ENCODE data around the gene LETM1.

LETM1 gene

DNA sequence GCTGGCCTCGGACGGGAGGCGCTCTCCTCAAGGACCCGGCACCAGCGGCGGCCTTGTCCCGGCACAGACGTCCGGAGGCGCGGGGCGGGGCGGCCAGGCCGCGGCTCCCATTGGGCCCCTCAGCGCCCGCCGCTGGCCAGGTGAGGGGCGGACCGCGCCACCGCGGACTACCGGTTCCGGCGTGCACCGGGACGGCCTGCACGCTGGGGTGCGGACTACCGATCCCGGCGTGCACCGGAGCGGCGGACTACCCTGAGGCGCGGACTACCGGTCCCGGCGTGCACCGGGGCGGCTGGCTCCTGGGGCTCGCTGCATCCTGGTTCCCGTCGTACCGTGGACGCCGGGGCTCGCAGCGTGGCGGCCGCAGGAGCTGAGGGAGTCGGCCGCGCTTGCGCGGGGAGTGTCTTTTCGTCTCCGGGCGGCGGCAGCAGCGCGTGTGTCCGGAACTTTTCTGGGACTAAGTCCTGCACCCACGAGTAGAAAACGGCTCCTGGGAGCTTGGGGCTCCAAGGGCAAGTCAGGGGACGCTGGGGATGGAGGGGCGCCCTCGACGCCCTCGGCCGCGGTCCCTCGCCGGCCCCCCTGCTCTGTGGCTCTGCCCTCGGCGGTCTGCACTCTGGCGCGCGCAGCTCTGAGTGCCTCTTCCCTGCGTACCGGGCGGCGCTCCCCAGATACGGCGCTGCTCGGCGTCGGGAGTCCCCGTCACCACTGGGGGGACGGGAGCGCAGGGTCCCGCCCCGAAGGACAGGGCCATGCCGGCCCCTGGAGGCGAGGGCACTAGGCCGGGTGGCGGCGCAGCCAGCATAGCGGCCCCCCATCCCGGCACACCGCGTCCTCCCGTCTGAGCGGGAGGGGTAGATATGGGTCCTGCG is at the start of gene LETM1:
TSS of gene LETM1 (minus strand) at position 86 of the 872 bp plus-strand sequence. CDS start 206 bp downstream, outside the sequence.
- DNase-seq (ENCODE audit: low spot score): peak; percentile 92

DNA sequence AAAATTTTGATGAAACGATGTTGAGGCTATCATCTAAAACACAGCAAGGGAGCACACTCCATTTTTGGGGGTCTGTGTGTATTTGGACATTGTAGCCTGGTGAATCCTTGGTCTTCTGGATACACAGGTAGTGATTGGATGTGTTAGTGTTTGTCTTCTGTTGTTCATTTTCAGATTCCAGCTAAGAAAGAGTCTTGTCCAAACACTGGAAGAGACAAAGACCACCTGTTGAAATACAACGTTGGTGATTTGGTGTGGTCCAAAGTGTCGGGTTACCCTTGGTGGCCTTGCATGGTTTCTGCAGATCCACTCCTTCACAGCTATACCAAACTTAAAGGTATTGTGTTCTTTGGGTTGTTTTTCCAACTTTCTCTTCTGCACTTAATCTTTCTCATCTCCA is 48.1 kb upstream of the LETM1 start:
- DNase-seq (ENCODE audit: low spot score): no peak

DNA sequence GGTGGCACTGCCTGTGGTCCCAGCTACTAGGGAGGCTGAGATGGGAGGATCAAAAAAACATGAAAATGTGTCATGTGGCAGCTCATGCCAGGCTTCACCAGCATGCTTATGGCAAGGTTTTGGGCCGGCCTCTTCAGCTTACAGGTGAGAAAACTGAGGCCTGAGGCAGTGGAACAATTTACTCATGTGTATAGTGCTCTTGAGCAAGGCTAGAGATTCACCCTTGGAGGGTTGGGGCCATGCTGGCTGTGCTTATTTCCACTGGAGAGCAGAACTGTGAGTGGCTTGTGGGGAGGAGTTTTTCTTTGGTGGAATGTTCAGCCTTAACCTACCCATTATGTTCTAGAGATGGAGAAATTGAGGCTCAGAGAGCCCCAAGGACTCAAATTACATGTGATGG is 47.1 kb upstream of the LETM1 start:
- DNase-seq (ENCODE audit: low spot score): no peak

DNA sequence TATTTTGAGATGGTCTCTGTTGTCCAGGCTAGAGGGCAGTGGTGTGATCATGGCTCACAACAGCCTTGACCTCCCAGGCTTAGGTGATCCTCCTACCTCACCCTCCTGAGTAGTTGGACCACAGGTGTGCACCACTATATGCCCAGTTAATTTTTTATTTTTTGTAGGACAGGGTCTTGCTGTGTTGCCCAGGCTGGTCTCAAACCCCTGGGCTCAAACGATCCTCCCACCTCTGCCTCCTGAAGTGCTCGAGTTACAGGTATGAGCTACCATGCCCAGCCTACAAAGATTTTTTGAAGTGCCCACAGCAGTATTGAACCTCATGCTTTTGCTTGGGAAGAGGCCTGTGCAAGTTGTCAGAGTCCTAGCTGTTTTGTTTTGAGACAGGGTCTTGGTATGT is 46.3 kb upstream of the LETM1 start:
- no peak for DNase-seq (ENCODE audit: low spot score)

DNA sequence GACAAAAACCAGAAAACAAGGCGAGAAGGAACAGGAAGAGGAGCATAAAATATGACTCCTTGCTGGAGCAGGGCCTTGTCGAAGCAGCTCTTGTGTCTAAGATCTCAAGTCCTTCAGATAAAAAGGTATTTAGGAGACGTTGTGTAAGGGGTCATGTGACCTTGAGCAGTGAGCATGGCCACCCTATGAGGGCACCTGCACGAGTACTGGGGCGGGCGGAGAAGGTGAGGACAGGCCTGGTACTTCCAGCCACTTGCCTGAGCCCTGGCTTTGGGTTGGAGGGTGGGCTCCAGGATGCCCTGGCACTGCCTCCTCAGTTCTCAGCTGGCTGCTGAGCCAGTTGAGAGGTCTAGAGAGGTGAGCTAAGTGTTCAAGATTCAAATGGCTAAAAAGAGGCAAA is 45.2 kb upstream of the LETM1 start:
- DNase-seq (ENCODE audit: low spot score): no peak

DNA sequence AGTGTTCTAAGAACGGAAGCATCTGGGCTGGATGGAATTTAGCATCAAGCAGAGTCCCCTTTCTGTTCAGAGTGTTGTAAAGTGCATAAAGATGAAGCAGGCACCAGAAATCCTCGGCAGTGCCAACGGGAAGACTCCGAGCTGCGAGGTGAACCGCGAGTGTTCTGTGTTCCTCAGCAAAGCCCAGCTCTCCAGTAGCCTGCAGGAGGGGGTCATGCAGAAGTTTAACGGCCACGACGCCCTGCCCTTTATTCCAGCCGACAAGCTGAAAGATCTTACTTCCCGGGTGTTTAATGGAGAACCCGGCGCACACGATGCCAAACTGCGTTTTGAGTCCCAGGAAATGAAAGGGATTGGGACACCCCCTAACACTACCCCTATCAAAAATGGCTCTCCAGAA is 44.7 kb upstream of the LETM1 start:
- no peak for DNase-seq (ENCODE audit: low spot score)

DNA sequence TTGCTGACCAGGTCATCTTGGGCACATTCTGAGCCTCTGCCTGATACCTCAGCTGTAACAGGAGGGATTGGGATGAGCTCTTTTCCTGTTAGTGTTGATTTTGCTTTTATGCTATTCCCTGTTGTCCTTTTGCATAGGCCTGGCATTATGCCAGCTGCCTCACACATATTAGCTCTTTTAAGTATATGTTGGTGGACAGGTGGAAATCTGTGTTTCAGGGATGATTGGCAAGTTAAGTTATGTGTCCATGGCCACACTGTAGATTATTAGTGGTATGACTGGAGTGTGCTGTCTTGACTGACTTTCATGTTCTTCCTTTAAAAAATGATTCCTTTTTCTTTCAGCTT is 44.1 kb upstream of the LETM1 start:
- no peak for DNase-seq (ENCODE audit: low spot score)

DNA sequence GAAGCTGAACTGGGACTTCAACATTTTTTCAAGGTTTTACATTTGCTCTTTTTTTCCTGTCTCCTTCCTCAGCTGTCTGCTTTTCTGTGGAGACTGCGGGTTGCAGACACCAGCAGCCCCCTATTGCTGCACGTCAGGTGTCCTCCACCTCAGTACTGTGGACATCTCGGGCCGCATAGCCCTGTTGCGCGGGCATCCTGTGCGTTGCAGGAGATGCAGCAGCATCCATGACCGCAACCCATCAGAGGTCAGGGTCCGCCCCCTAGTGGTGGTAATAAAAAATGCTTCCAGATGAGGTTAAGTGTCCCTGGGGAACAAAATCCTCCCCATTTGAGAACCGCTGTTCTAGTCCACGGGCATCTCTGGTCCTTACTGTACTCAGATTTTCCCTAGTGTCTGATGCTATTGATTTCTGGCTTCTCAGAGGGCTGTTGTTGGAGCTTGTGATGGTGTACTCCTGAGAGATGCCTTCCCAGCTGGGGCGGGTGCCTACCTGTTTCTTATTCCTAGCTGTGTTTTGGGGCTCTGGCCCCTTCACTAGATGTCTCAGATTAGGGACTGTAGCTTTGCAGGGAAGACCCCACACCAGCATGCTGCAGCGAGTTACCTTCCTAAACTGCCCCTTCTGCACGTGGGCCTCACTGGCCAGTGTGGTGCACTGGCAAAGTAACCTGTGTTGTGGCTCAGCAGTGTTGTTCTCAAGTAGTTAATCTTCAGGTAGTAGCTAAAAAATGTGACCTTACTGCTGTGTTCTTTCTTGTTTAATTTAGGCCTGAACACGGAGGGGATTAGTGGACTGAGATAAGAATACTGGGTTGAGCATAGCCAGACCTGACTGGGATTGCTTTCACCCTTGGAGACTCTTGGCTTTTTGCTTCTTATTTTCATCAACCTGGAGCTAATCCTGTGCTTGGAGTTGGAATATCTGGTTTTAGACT is 43.5 kb upstream of the LETM1 start:
- peak; percentile 81 for DNase-seq (ENCODE audit: low spot score)

DNA sequence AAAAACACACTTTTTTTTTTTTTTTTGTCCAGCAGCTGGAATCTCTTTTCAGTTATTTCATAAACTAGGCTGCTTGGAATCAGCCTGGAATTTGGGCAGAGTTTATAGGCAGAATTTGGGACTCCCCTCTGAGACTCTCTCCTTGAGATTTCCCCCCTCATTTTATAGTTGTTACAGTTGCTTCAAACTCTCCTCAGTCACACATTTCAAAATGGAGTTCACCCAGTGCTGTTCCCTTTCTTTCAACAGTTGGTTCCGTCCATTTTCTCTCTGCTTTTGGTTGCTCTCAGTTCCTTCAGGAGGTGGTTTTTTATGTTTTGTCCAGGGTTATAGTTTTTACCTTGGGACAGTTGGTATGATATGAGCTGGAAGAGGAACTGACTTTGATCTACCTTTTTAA is 42.7 kb upstream of the LETM1 start:
- DNase-seq (ENCODE audit: low spot score): no peak

DNA sequence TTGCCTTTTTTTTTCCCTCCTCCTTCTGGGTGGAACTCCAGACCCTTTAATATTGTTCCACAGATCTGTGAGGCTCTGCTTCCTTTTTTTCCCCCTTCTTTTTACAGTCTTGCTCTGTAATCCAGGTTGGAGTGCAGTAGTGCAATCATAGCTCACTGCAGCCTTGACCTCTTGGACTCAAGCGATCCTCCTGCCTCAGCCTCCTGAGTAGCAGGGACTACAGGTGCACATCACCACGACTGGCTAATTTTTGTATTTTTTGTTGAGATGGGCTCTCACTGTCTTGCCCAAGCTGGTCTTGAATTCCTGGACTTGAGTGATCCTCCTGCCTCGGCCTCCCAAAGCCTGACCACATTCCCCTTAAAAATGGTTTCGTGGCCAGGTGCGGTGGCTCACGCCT is 42.1 kb upstream of the LETM1 start:
- no peak for DNase-seq (ENCODE audit: low spot score)

DNA sequence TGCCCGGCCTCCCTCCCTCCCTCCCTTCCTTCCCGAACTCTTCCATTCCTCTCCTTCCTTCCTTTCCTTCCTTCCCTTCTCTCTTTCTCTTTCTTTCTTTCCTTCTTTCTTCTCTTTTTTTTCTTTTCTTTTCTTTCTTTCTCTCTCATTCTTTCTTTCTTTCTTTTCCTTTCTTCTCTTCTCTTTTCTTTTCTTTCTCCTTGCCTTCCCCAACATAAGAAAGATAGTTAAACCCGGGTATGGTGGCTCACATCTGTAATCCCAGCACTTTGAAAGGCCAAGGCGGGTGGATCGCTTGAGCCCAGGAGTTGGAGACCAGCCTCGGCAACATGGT is 40.7 kb upstream of the LETM1 start:
- DNase-seq (ENCODE audit: low spot score): no peak

DNA sequence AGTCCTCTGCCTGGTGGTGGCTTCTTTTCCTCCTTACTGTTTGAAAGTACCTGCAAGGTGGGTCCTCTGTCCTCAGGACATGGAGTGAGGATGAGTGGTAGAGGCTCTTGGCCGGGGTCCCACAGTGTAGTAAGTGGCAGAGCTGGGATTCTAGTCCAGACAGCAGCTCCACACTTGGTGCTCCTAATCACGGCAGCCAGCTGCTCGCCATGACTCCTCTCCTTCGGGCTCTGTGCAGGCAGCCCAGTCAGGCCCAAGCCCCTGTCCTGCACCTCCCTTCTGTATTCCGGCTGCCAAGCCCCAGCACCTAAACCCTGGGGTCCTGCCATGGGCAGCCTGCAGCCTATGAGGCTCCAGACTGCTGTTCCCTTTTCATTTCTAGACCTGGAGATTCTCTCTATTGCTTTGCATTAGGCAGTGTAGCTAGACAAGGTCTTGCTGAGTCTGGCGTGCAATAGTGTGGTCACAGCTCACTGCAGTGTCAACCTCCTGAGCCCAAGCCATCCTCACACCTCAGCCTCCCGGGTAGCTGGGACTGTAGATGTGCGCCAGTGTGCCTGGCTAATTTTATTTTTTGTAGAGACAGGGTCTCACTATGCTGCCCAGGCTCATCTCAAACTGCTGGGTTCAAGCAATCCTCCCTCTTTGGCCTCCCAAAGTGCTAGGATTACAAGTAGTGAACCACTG is 40.2 kb upstream of the LETM1 start:
- no peak for DNase-seq (ENCODE audit: low spot score)

DNA sequence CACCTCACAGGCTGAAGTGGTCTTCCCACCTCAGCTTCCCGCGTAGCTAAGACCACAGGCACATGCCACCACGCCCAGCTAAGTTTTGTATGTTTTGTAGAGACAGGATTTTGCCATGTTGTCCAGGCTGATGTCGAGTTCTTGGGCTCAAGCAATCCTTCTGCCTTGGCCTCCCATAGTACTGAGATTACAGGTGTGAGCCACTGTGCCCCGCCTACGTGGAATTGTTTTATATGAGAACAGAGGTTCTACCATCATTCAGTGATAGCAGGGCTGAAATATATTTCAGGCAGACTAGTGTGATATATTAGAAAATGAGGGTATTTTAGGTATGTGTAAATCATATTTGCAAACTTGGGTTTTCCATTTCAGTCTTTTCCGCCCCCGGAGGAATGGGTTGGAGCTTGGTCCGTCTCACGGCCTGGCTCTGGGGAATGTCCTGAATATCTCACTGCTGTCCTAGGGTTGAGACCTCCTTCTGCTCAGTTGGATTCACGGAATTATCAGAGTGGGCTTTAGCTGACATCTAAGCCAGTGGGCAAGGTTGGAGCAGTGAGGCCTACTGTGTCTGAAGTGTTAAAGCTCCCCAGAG is 35.1 kb upstream of the LETM1 start:
- DNase-seq (ENCODE audit: low spot score): no peak

DNA sequence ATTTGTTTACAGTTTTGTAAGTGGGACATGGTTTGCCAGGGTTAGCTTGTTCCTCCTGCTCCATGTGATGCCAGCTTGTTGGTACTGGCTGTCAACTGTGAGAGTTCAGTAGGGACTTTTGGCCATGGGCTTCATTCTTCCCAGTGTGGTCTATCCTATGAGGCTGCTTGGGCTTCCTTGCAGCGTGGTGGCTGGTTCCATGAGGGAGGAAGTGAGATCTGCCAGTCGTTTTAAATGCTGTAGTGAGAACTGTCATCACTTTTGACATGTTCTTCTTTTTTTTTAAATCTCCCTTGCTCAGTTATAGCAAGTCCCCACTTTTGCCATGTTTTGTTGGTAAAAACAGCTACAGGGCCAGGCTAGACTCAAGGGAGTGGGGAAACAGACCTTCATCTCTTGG is 31.1 kb upstream of the LETM1 start:
- no peak for DNase-seq (ENCODE audit: low spot score)

DNA sequence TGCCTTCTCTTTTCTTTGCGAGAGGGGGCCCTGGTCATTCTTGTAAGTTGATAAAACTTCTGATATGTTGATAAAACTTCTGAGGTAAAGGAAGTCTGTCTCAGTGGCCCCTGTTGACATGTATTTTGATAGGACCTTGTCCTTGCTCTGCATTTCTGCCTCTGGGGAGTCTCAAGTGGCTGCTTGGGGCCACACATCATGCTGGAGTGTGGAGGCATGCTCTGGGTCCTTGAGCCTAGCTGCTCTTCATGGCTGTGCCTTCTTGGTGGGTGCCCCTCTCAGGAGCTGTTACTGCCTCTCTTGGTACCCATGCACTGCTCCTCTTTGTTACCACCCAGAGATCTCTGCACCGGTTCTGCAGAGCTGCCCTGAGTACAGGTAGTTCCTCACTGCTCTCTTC is 29.5 kb upstream of the LETM1 start:
- DNase-seq (ENCODE audit: low spot score): no peak

DNA sequence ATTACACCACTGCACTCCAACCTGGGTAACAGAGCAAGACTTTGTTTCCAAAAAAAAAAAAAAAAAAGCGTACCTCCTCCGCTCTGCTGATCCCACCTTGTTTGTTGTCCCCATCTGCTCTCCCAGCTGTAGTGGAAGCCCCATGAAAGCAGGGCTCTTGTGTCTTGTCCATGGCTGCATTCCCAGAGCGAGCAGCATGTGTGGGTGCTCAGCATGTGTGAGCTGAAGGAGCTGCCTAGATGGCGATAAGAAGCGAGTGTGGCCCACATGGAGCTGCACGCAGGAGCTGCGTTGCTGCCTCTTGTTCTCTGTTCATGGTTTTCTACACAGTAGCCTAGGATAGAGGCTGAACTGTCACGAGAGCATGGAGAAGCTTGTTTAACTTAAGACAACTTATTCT is 27.6 kb upstream of the LETM1 start:
- DNase-seq (ENCODE audit: low spot score): no peak

DNA sequence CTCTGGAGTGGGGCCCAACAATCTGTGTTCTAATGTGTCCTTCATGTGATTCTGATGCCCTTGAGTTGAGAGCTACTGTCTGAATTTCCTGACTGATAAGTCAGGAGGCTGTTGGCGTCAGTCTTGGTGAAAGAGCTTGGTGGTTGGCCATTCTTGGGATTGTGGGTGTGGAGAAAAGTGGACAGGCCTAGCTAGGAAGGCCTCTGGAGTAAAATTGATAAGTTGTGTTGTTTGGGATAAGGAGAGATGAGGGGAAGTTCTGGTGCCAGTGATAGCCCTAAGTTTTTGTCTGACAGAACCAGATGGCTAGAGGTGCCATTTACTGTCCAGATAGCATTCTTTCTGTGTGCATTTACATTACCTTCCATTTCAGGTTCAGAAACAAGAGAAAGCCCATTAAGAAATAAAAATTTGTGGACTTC is 26.9 kb upstream of the LETM1 start:
- DNase-seq (ENCODE audit: low spot score): no peak

DNA sequence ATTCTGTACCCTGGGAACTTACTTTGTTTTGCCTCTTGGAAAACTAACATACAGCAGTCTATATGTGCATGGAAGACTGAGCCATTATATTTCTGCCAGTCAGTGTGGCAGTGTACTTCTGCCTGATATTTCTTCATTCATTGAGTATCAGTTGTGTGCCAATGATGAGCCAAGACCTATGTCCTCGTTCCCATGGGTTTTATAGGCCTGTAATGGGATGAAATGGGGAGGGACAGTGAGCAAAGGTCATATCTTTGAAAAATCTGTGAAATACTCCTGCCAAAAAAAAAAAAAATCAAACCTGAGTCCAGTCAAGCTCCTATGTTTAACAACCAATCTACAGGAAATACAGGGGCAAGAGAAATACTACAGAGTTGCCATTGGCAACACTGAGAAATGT is 24.4 kb upstream of the LETM1 start:
- DNase-seq (ENCODE audit: low spot score): no peak

DNA sequence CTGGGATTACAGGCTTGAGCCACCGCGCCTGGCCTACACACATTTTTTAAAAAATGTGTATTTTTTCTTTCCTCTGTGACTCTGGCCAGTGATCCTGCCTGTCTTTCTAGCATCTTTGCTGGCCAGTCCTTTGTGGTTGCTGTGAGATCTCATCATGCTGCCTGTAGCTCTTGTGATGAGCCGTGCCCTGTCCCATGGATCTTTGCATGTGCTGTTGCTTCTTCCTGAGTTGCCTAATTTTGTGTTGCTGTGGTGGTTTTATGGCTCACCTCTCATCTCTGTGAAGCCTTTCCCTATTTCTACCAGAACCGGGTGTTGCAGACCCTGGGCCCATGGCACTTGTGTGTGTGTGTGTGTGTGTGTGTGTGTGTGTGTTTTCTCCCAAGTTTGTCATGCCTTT is 23.5 kb upstream of the LETM1 start:
- DNase-seq (ENCODE audit: low spot score): no peak

DNA sequence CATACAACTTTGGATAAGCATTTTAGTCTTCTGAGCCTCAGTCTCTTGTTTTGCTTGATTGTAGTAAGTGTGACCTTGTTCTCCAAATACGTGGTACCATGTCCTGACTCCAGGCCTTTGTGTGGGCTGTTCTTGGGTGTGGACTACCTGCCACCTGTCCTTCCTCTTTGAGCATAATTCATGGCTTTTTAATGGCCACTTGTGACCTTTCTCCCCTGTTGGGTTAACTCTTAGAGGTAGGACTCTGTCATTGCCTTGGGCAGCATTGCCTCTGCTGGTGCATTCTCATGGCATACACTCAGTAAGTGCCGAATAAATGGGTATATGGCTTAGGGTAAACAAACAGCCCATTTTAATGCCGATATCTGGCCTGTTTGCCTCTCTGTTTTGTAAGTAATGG is 18.2 kb upstream of the LETM1 start:
- DNase-seq (ENCODE audit: low spot score): no peak

DNA sequence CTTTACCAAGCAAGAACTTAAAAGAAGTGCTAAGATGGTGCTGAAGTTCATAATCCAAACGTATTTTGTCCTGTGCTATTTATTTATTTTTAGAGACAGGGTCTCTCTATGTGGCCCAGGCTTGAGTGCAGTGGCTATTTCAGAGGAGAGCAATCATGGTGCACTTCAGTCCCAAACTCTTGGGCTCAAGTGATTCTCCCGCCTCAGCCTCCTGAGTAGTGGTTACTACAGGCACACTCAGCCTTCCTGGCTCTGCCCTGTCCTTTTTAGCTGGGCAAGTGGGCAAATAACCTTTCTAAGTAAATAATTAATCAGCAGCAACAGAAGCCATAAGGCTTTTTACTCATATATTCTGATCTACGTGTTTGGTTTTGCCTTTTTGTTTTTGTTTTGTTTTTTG is 17.8 kb upstream of the LETM1 start:
- no peak for DNase-seq (ENCODE audit: low spot score)

DNA sequence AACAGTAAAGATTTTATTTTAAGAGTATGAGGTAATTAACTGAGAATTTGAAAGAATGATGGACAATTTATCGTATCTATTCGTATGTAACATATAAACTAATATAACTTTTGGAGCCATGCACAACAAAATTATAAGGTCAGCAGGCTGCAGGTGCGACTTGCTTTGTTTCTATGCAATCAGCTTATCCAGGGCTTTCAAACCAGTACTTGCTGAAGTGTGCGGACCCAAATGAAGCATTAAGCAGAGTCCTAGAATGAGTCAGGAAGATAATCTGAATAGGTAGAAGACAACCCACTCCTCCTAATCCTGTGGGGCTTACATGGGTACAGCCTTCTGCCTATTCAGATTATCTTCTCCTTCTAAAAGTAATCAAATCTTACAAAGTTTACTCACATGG is 17.3 kb upstream of the LETM1 start:
- no peak for DNase-seq (ENCODE audit: low spot score)
